HepG2 (cell line): ENCODE data around the gene MVK. TPM values are rescaled to one million over a fixed set of nuclear protein-coding genes. Genes with fewer than 3 reads are reported as not detected.
A peak's percentile ranks its signal among the peaks of the same experiment; 100 is the strongest.

ENCODE experiments used
- ATAD3A ChIP-seq: sonication (generic); formaldehyde crosslinking; IDR thresholded peaks from 2 replicates; pipeline ENCODE4 v1.4.0; 2020; ENCODE audit warnings: missing genetic modification reagents
- CAMTA2 ChIP-seq: sonication (generic); formaldehyde crosslinking; IDR thresholded peaks from 2 replicates; pipeline ENCODE4 v1.4.0; 2020; ENCODE audit warnings: mild to moderate bottlenecking, missing genetic modification reagents, borderline replicate concordance
- CHCHD3 ChIP-seq: sonication (generic); formaldehyde crosslinking; IDR thresholded peaks from 2 replicates; pipeline ENCODE4 v1.8.0; 2022; ENCODE audit warnings: mild to moderate bottlenecking, missing genetic modification reagents, moderate library complexity
- CREB1 ChIP-seq, 2 experiments: fragments of 450-650 bp in 1 of 2; IDR thresholded peaks; 2 replicates each; pipeline ENCODE4 v1.6.1; 2016 to 2017; ENCODE audit warnings: control low read depth in 1 of 2, mild to moderate bottlenecking in 1 of 2, missing compliant biosample characterization in 1 of 2, missing genetic modification characterization in 1 of 2
- DPF2 ChIP-seq: sonication (generic); formaldehyde crosslinking; IDR thresholded peaks from 2 replicates; pipeline ENCODE4 v1.4.0; 2020; ENCODE audit warnings: mild to moderate bottlenecking, low read depth, missing genetic modification reagents, borderline replicate concordance
- EEA1 ChIP-seq: sonication (generic); formaldehyde crosslinking; IDR thresholded peaks from 2 replicates; pipeline ENCODE4 v1.5.1; 2020; ENCODE audit warnings: mild to moderate bottlenecking, missing genetic modification reagents, borderline replicate concordance
- ELF3 ChIP-seq: IDR thresholded peaks from 2 replicates; pipeline ENCODE4 v1.6.1; 2016; ENCODE audit warnings: missing genetic modification reagents, missing compliant biosample characterization
- FOXJ3 ChIP-seq: sonication (generic); formaldehyde crosslinking; IDR thresholded peaks from 2 replicates; pipeline ENCODE4 v1.4.0; 2020; ENCODE audit warnings: missing genetic modification reagents, mild to moderate bottlenecking, borderline replicate concordance
- GABPA ChIP-seq, 2 experiments: IDR thresholded peaks; 2 replicates each; pipeline ENCODE4 v1.6.1; 2011 to 2016; ENCODE audit warnings: low read depth in 2 of 2, low read length in 1 of 2, missing biosample characterization in 1 of 2, missing genetic modification characterization in 1 of 2
- KDM6A ChIP-seq: IDR thresholded peaks from 2 replicates; pipeline ENCODE4 v1.6.1; 2016; ENCODE audit warnings: low read depth
- NKX3-1 ChIP-seq: sonication (generic); formaldehyde crosslinking; IDR thresholded peaks from 2 replicates; pipeline ENCODE4 v1.5.0; 2020; ENCODE audit warnings: missing genetic modification reagents
- PAX8 ChIP-seq: sonication (generic); formaldehyde crosslinking; IDR thresholded peaks from 2 replicates; pipeline ENCODE4 v1.8.0; 2022; ENCODE audit warnings: mild to moderate bottlenecking, missing genetic modification reagents, borderline replicate concordance
- PHF8 ChIP-seq: sonication (generic); formaldehyde crosslinking; IDR thresholded peaks from 2 replicates; pipeline ENCODE4 v1.5.0; 2020; ENCODE audit warnings: missing genetic modification reagents
- REPIN1 ChIP-seq: sonication (generic); formaldehyde crosslinking; IDR thresholded peaks from 2 replicates; pipeline ENCODE4 v1.8.0; 2022; ENCODE audit warnings: missing genetic modification reagents, low read depth, mild to moderate bottlenecking, borderline replicate concordance
- RXRA ChIP-seq: sonication (generic); formaldehyde crosslinking; IDR thresholded peaks from 2 replicates; pipeline ENCODE4 v1.5.1; 2020; ENCODE audit warnings: missing genetic modification reagents
- SMARCE1 ChIP-seq: fragments of 450-650 bp; IDR thresholded peaks from 2 replicates; pipeline ENCODE4 v1.6.1; 2017; ENCODE audit warnings: borderline replicate concordance
- SOX5 ChIP-seq: IDR thresholded peaks from 2 replicates; pipeline ENCODE4 v1.6.1; 2016; ENCODE audit warnings: borderline replicate concordance
- TBP ChIP-seq: sonication (generic); formaldehyde crosslinking; IDR thresholded peaks from 2 replicates; pipeline ENCODE4 v1.5.0; 2020; ENCODE audit warnings: missing genetic modification reagents
- TCF12 ChIP-seq, 2 experiments: fragments of 450-650 bp in 1 of 2; sonication (generic) in 1 of 2; formaldehyde crosslinking in 1 of 2; IDR thresholded peaks; 2 replicates each; pipeline versions ENCODE4 v1.6.1 to v1.8.0; 2017 to 2022; ENCODE audit warnings: antibody characterized with exemption in 1 of 2, mild to moderate bottlenecking in 1 of 2, missing genetic modification reagents in 1 of 2, moderate library complexity in 1 of 2
- THRA ChIP-seq: sonication (generic); formaldehyde crosslinking; IDR thresholded peaks from 2 replicates; pipeline ENCODE4 v1.4.0; 2020; ENCODE audit warnings: missing genetic modification reagents, borderline replicate concordance
- TP53 ChIP-seq: sonication (generic); formaldehyde crosslinking; conservative IDR thresholded peaks from 2 replicates; pipeline ENCODE4 v1.4.0; 2020; ENCODE audit warnings: missing genetic modification reagents
- ZFAT ChIP-seq: sonication (generic); formaldehyde crosslinking; conservative IDR thresholded peaks from 2 replicates; pipeline ENCODE4 v1.8.1; 2023; ENCODE audit warnings: missing genetic modification reagents, inconsistent platforms
- ZNF670 ChIP-seq: sonication (generic); formaldehyde crosslinking; IDR thresholded peaks from 2 replicates; pipeline ENCODE4 v1.8.0; 2022; ENCODE audit warnings: mild to moderate bottlenecking, missing genetic modification reagents, borderline replicate concordance
- ZNF773 ChIP-seq: sonication (generic); formaldehyde crosslinking; IDR thresholded peaks from 2 replicates; pipeline ENCODE4 v1.4.0; 2020; ENCODE audit warnings: missing genetic modification reagents, borderline replicate concordance
- ZNF780A ChIP-seq: sonication (generic); formaldehyde crosslinking; IDR thresholded peaks from 2 replicates; pipeline ENCODE4 v1.8.0; 2022; ENCODE audit warnings: mild to moderate bottlenecking, missing genetic modification reagents, moderate library complexity
- ZNF800 ChIP-seq: sonication (generic); formaldehyde crosslinking; IDR thresholded peaks from 2 replicates; pipeline ENCODE4 v1.4.0; 2020; ENCODE audit warnings: missing genetic modification reagents
- polyA plus RNA-seq, 8 experiments: library from polyadenylated mRNA; depleted of rRNA in 3 of 8; stranded (reverse) in 7 of 8; unstranded in 1 of 8; fragments of >200 nt; fragmentation: Illumina TruSeq in 4 of 8; extraction: Trizol in 4 of 8; gene quantifications; 2 replicates each; pipeline versions ENCODE4 v1.2.1 to v1.2.3, GENCODE V29; 2011 to 2016; ENCODE audit warnings: low read depth in 4 of 8, missing spikeins in 1 of 8, mixed read lengths in 1 of 8; ENCODE audit not compliant: insufficient read depth in 1 of 8
- total RNA-seq, 5 experiments: library from RNA; depleted of rRNA; stranded (reverse); fragments of >200 nt; fragmentation: Illumina TruSeq; extraction: Trizol; gene quantifications; 2 replicates each; pipeline ENCODE4 v1.2.3, GENCODE V29; 2016; ENCODE audit warnings: low read depth in 1 of 5

MVK gene
- total and polyA plus RNA-seq, 2 of the 13 experiments (the other 11 are each of a cell fraction or from before 2014, with no cell fraction given), result 11.6 to 66.9 TPM

GRCh38 chr12:109586385-109587296, 13.0 kb downstream of the MVK start (continued):
- TF ChIP-seq ZNF800 (CRISPR knock-in tag), result no peak
- TF ChIP-seq SOX5 (CRISPR knock-in tag), result peak; percentile 41; the same call in 1 of the 2 replicates
- TF ChIP-seq SMARCE1, result no peak
- TF ChIP-seq ATAD3A (CRISPR knock-in tag), result no peak
- TF ChIP-seq CAMTA2 (CRISPR knock-in tag), result no peak
- TF ChIP-seq FOXJ3 (CRISPR knock-in tag), result no peak
- TF ChIP-seq ZFAT (CRISPR knock-in tag), result no peak
- no peak for TF ChIP-seq THRA (CRISPR knock-in tag)
- no peak for TF ChIP-seq KDM6A (CRISPR knock-in tag)
- TF ChIP-seq ELF3 (CRISPR knock-in tag), result peak; percentile 72; the same call in 1 of the 2 replicates
- TF ChIP-seq ZNF670 (CRISPR knock-in tag), result no peak
- no peak for TF ChIP-seq TCF12 (IDR thresholded peaks at IDR 0.05)
- no peak for TF ChIP-seq TCF12 (CRISPR knock-in tag; IDR thresholded peaks at IDR 0.05)
- TF ChIP-seq TBP (CRISPR knock-in tag), result no peak
- no peak for TF ChIP-seq EEA1 (CRISPR knock-in tag)
- no peak for TF ChIP-seq NKX3-1
- TF ChIP-seq RXRA (CRISPR knock-in tag), result no peak; the same call in none of the 2 replicates
- no peak for TF ChIP-seq ZNF773 (CRISPR knock-in tag)
- TF ChIP-seq PAX8 (CRISPR knock-in tag), result no peak
- TF ChIP-seq ZNF780A (CRISPR knock-in tag), result no peak
- TF ChIP-seq CHCHD3 (CRISPR knock-in tag), result no peak
- TF ChIP-seq REPIN1 (CRISPR knock-in tag), result no peak
- TF ChIP-seq DPF2 (CRISPR knock-in tag), result peak; percentile 42; the same call in 1 of the 2 replicates
- TF ChIP-seq CREB1 (IDR thresholded peaks at IDR 0.05), result no peak
- TF ChIP-seq CREB1 (CRISPR knock-in tag; IDR thresholded peaks at IDR 0.05), result no peak; the same call in 1 of the 2 replicates
- TF ChIP-seq TP53, result no peak
- TF ChIP-seq GABPA (IDR thresholded peaks at IDR 0.05; ENCODE audit: low read depth, low read length), result no peak
- TF ChIP-seq GABPA (CRISPR knock-in tag; IDR thresholded peaks at IDR 0.05; ENCODE audit: low read depth), result peak; percentile 32
- no peak for TF ChIP-seq PHF8 (CRISPR knock-in tag)
